Upper lobe of right lung (tissue), 1 donor: Measurements from ENCODE around the gene RBM48. TPM values are rescaled to one million over a fixed set of nuclear protein-coding genes. Genes with fewer than 3 reads are reported as not detected.

ENCODE experiments used
- ATAC-seq: fragments of 200-7000 bp; cut with Tn5 transposase; one replicate; pipeline ENCODE4 v1.9.1; 2020; ENCODE audit warnings: mild to moderate bottlenecking, moderate library complexity
- DNase-seq: peaks from one replicate; pipeline ENCODE4 v3.0.0-alpha.2; 2020
- H3K27ac ChIP-seq: fragments of 200-600 bp; one replicate; pipeline ENCODE4 v1.8.0; 2022
- H3K27me3 ChIP-seq: fragments of 200-600 bp; one replicate; pipeline ENCODE4 v1.8.0; 2022; ENCODE audit warnings: mild to moderate bottlenecking
- H3K36me3 ChIP-seq: fragments of 200-600 bp; one replicate; pipeline ENCODE4 v1.8.0; 2022
- H3K4me1 ChIP-seq: fragments of 200-600 bp; one replicate; pipeline ENCODE4 v1.8.0; 2022
- H3K4me3 ChIP-seq: fragments of 200-600 bp; one replicate; pipeline ENCODE4 v1.8.0; 2022; ENCODE audit warnings: mild to moderate bottlenecking
- H3K9me3 ChIP-seq: fragments of 200-600 bp; one replicate; pipeline ENCODE4 v1.8.0; 2022
- intact Hi-C: fragments of 100-400 bp; cut with DNase I; formaldehyde crosslinking; loops from one replicate; pipeline ENCODE4 v1.11.0; 2022
- total RNA-seq: library from RNA; stranded (reverse); fragmentation: NEBNext Ultra II Directional; extraction: Animal tissue kit (Norgen Biotek cat#: 25700); gene quantifications from one replicate; pipeline ENCODE4 v1.2.1, GENCODE V29; 2021
- TF ChIP-seq, protein P1 (sequence below): fragments of 200-600 bp; IDR thresholded peaks from one replicate; pipeline ENCODE4 v1.8.0; 2022; ENCODE audit warnings: antibody characterized with exemption
- donor health status: DM: no; HTN: yes; CAD: no; lungs with severe emphysema.

Gene RBM48
- total RNA-seq, 1 donor from 2014 or later = 13.2 TPM

- ATAC-seq (no peak), DNase-seq (no peak)
- Histone ChIP-seq H3K9me3 (no peaks in the 10 kb centered on the region), H3K27me3 (no peaks in the 10 kb centered on the region), H3K4me1 (peaks cover 25% of the 10 kb centered on the region), H3K4me3 (no peak overlapping the region), H3K36me3 (no peaks in the 10 kb centered on the region), H3K27ac (no peak overlapping the region)
- intact Hi-C loops = no loop called here
- TF ChIP-seq, protein P1, sequence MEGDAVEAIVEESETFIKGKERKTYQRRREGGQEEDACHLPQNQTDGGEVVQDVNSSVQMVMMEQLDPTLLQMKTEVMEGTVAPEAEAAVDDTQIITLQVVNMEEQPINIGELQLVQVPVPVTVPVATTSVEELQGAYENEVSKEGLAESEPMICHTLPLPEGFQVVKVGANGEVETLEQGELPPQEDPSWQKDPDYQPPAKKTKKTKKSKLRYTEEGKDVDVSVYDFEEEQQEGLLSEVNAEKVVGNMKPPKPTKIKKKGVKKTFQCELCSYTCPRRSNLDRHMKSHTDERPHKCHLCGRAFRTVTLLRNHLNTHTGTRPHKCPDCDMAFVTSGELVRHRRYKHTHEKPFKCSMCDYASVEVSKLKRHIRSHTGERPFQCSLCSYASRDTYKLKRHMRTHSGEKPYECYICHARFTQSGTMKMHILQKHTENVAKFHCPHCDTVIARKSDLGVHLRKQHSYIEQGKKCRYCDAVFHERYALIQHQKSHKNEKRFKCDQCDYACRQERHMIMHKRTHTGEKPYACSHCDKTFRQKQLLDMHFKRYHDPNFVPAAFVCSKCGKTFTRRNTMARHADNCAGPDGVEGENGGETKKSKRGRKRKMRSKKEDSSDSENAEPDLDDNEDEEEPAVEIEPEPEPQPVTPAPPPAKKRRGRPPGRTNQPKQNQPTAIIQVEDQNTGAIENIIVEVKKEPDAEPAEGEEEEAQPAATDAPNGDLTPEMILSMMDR = no peak
Observed at GRCh38 chr7:92586841-92587240, 58.2 kb downstream of the RBM48 start.

Other genes with a start within 250 kb of the RBM48 start
- 35.8 TPM for gene GATAD1, start 81.3 kb upstream of the RBM48 start, total RNA-seq
- gene ERVW-1, start 50.8 kb upstream of the RBM48 start, total RNA-seq = not detected
- gene PEX1, start 275 bp upstream of the RBM48 start, total RNA-seq = 14.2 TPM
- 21.2 TPM for gene FAM133B, start 61.6 kb downstream of the RBM48 start, total RNA-seq